Stimulated activated CD8-positive, alpha-beta memory T cell treated with anti-CD3 and anti-CD28 coated beads, Interleukin-2, amount 100 ng/mL, for 48 hours (primary cell): ENCODE data around the gene MARCHF2.
"Not testable (repeated sequence)": the region's sequence is repeated elsewhere in the genome, so short reads cannot be mapped to it uniquely, and the experiment has no call there.

Experiments
- DNase-seq, 2 donors: peaks; one replicate each; pipeline ENCODE4 v3.0.0-alpha.2; 2020; ENCODE audit warnings: low read depth in 2 of 2

Gene MARCHF2

GRCh38 chr19:8410718-8411117, 2.4 kb upstream of the MARCHF2 start:
- DNase-seq: not testable (repeated sequence)

- DNase-seq: no peak
Observed at GRCh38 chr19:8413629-8413995, 507 bp downstream of the MARCHF2 start.

- DNase-seq: no peak
Observed at GRCh38 chr19:8416796-8417195, 3.7 kb downstream of the MARCHF2 start.

GRCh38 chr19:8421484-8422461, 8.7 kb downstream of the MARCHF2 start:
- DNase-seq: no peak

GRCh38 chr19:8423817-8424223, 10.7 kb downstream of the MARCHF2 start:
- DNase-seq: no peak

- DNase-seq: not testable (repeated sequence)
Observed at GRCh38 chr19:8425331-8425730, 12.2 kb downstream of the MARCHF2 start.

- no peak for DNase-seq
Observed at GRCh38 chr19:8426283-8426682, 13.2 kb downstream of the MARCHF2 start.

- no peak for DNase-seq
Observed at GRCh38 chr19:8429044-8429443, 15.9 kb downstream of the MARCHF2 start.

GRCh38 chr19:8429826-8430225, 16.7 kb downstream of the MARCHF2 start:
- no peak for DNase-seq

GRCh38 chr19:8430650-8431049, 17.5 kb downstream of the MARCHF2 start:
- no peak for DNase-seq

GRCh38 chr19:8438236-8438635, 25.1 kb downstream of the MARCHF2 start:
- no peak for DNase-seq

- DNase-seq: no peak
Observed at GRCh38 chr19:8441725-8442544, 28.8 kb downstream of the MARCHF2 start.

GRCh38 chr19:8444140-8444676, 31.1 kb downstream of the MARCHF2 start:
- not testable (repeated sequence) for DNase-seq

GRCh38 chr19:8444677-8445487, 31.8 kb downstream of the MARCHF2 start, which contains the start of gene HNRNPM:
HNRNPM (plus strand) TSS chr19:8444975; CDS start chr19:8444999, 24 bp downstream.
- DNase-seq: peak; percentile 100

GRCh38 chr19:8445488-8446001, 32.4 kb downstream of the MARCHF2 start:
- DNase-seq: peak; percentile 26 to 36

- no peak for DNase-seq
Observed at GRCh38 chr19:8446061-8446709, 33.1 kb downstream of the MARCHF2 start.

GRCh38 chr19:8449830-8450229, 36.7 kb downstream of the MARCHF2 start:
- DNase-seq: no peak

GRCh38 chr19:8451377-8451776, 38.3 kb downstream of the MARCHF2 start:
- no peak for DNase-seq

- DNase-seq: no peak
Observed at GRCh38 chr19:8451885-8452284, 38.8 kb downstream of the MARCHF2 start.

- no peak for DNase-seq
Observed at GRCh38 chr19:8452446-8453123, 39.5 kb downstream of the MARCHF2 start.
